Left lung (tissue), 14 donors: ENCODE measurements around the gene ACSF3. TPM values are rescaled to one million over a fixed set of nuclear protein-coding genes. Genes with fewer than 3 reads are reported as not detected.

Source experiments
- ATAC-seq: fragments of 200-7000 bp; cut with Tn5 transposase; one replicate; pipeline ENCODE4 v1.9.1; 2020; ENCODE audit warnings: moderate library complexity
- DNase-seq, 4 donors: peaks; one replicate each; pipeline ENCODE4 v3.0.0-alpha.2; 2013 to 2020
- H3K27ac ChIP-seq, 2 donors: fragments of 200-600 bp; sonication (generic) in 1 of 2; one replicate each; pipeline versions ENCODE4 v1.5.0 to v1.8.0; 2020 to 2021
- H3K27me3 ChIP-seq, 2 donors: fragments of 200-600 bp; sonication (generic) in 1 of 2; one replicate each; pipeline versions ENCODE4 v1.5.0 to v1.8.0; 2020 to 2021
- H3K36me3 ChIP-seq, 2 donors: fragments of 200-600 bp; sonication (generic) in 1 of 2; one replicate each; pipeline versions ENCODE4 v1.5.0 to v1.8.0; 2020 to 2021
- H3K4me1 ChIP-seq, 2 donors: fragments of 200-600 bp; one replicate each; pipeline ENCODE4 v1.8.0; 2021
- H3K4me3 ChIP-seq, 2 donors: fragments of 200-600 bp; sonication (generic) in 1 of 2; one replicate each; pipeline versions ENCODE4 v1.5.0 to v1.8.0; 2020 to 2021; ENCODE audit warnings: mild to moderate bottlenecking in 1 of 2
- H3K9me3 ChIP-seq, 2 donors: fragments of 200-600 bp; sonication (generic) in 1 of 2; one replicate each; pipeline versions ENCODE4 v1.5.0 to v1.8.0; 2020 to 2021
- CTCF ChIP-seq, 2 donors: fragments of 200-600 bp; sonication (generic) in 1 of 2; IDR thresholded peaks; one replicate each; pipeline versions ENCODE4 v1.5.0 to v1.8.0; 2021; ENCODE audit warnings: antibody characterized with exemption in 2 of 2
- intact Hi-C, 2 donors: fragments of 100-400 bp; cut with DNase I; formaldehyde crosslinking; loops; one replicate each; pipeline versions ENCODE4 v1.11.2 to v1.14.2; 2022
- long read RNA-seq, 12 donors: library from polyadenylated mRNA in 2 of 12; unstranded in 2 of 12; transcript quantifications; one replicate each; pipeline ENCODE4 v2.0.0 and lab custom pipeline, GENCODE V29; 2019 to 2026
- polyA plus RNA-seq, 6 donors: library from polyadenylated mRNA; unstranded; fragments of 120-200 nt; gene quantifications; one replicate each; pipeline ENCODE4 v1.2.1, GENCODE V29; 2013; ENCODE audit not compliant: insufficient read length in 6 of 6
- total RNA-seq, 2 donors: library from RNA; stranded (reverse); fragmentation: NEBNext Ultra II Directional; extraction: Animal tissue kit (Norgen Biotek cat#: 25700); gene quantifications; one replicate each; pipeline ENCODE4 v1.2.1, GENCODE V29; 2021
- donor health status: DM: no; HTN: yes; CAD: no.
- donor health status: DM: no; HTN: no; CAD: no.

The ACSF3 gene
- total RNA-seq (10 to 100 TPM; 34.4 to 38.4 TPM), polyA plus RNA-seq (10 to 100 TPM; 30.0 to 36.7 (median 33.4) TPM)
- long read RNA-seq, donor 1, full-length matches to known transcripts: 42 of 47 reads
- long read RNA-seq, donor 1, partial matches to known transcripts: 5 of 47 reads
- long read RNA-seq, donor 1, other reads (novel, unspliced or antisense): 0 of 47 reads
- long read RNA-seq, donor 2, full-length matches to known transcripts: 42 of 42 reads
- long read RNA-seq, donor 2, partial matches to known transcripts: 0 of 42 reads
- long read RNA-seq, donor 2, other reads (novel, unspliced or antisense): 0 of 42 reads
- long read RNA-seq, donor 3, full-length matches to known transcripts: 19 of 19 reads
- long read RNA-seq, donor 3, partial matches to known transcripts: 0 of 19 reads
- long read RNA-seq, donor 3, other reads (novel, unspliced or antisense): 0 of 19 reads
- long read RNA-seq, donor 4, full-length matches to known transcripts: 9 of 17 reads
- long read RNA-seq, donor 4, partial matches to known transcripts: 2 of 17 reads
- long read RNA-seq, donor 4, other reads (novel, unspliced or antisense): 6 of 17 reads
- long read RNA-seq, donor 5, full-length matches to known transcripts: 33 of 33 reads
- long read RNA-seq, donor 5, partial matches to known transcripts: 0 of 33 reads
- long read RNA-seq, donor 5, other reads (novel, unspliced or antisense): 0 of 33 reads
- long read RNA-seq, donor 6, full-length matches to known transcripts: 23 of 23 reads
- long read RNA-seq, donor 6, partial matches to known transcripts: 0 of 23 reads
- long read RNA-seq, donor 6, other reads (novel, unspliced or antisense): 0 of 23 reads
- long read RNA-seq, donor 7, full-length matches to known transcripts: 19 of 19 reads
- long read RNA-seq, donor 7, partial matches to known transcripts: 0 of 19 reads
- long read RNA-seq, donor 7, other reads (novel, unspliced or antisense): 0 of 19 reads
- long read RNA-seq, donor 8, full-length matches to known transcripts: 46 of 46 reads
- long read RNA-seq, donor 8, partial matches to known transcripts: 0 of 46 reads
- long read RNA-seq, donor 8, other reads (novel, unspliced or antisense): 0 of 46 reads
- long read RNA-seq, donor 9, full-length matches to known transcripts: 1 of 1 reads
- long read RNA-seq, donor 9, partial matches to known transcripts: 0 of 1 reads
- long read RNA-seq, donor 9, other reads (novel, unspliced or antisense): 0 of 1 reads
- long read RNA-seq, donor 10, transcript ACSF3-218 (11 exons, 3,751 nt): major isoform, 9 of 21 reads
- long read RNA-seq, donor 10, partial matches to known transcripts: 2 of 21 reads
- long read RNA-seq, donor 10, other reads (novel, unspliced or antisense): 8 of 21 reads
- long read RNA-seq, donor 11: 0 reads
- long read RNA-seq, donor 12, full-length matches to known transcripts: 31 of 31 reads
- long read RNA-seq, donor 12, partial matches to known transcripts: 0 of 31 reads
- long read RNA-seq, donor 12, other reads (novel, unspliced or antisense): 0 of 31 reads

- no peaks in the 10 kb centered on the region for H3K36me3 ChIP-seq
- ATAC-seq: peak; percentile 89
- H3K4me1 ChIP-seq: peaks cover 10 to 52% of the 10 kb centered on the region in 2 donors
- TF ChIP-seq CTCF (IDR thresholded peaks at IDR 0.05): no peak
- peaks cover 4 to 41% of the 10 kb centered on the region in 2 donors for H3K27me3 ChIP-seq
- peak within 1 kb of the TSS; percentile 13 to 71 for H3K27ac ChIP-seq
- DNase-seq: peak in 3 of 4 donors; percentile 54 to 94 (median 57)
- intact Hi-C loops: no loop called here
- H3K4me3 ChIP-seq: peak within 1 kb of the TSS; percentile 65 to 82
- H3K9me3 ChIP-seq: no peaks in the 10 kb centered on the region
Measured at GRCh38 chr16:89093602-89094251, at the start of gene ACSF3. TSS of gene ACSF3 (plus strand) at chr16:89093852. CDS start at chr16:89100682, 6,830 bp downstream.

GRCh38 chr16:89044418-89045180 is 49.1 kb upstream of the ACSF3 start:
- Histone ChIP-seq H3K4me1 (no peaks in the 10 kb centered on the region), H3K36me3 (no peaks in the 10 kb centered on the region), H3K4me3 (no peak overlapping the region), H3K27me3 (peaks cover 0 to 95% of the 10 kb centered on the region in 2 donors), H3K27ac (no peak overlapping the region), H3K9me3 (no peaks in the 10 kb centered on the region)
- DNase-seq: peak in 1 of 4 donors; percentile 58
- TF ChIP-seq CTCF (IDR thresholded peaks at IDR 0.05): no peak
- no peak for ATAC-seq
- intact Hi-C loops: no loop called here

GRCh38 chr16:89045181-89045815 is 48.4 kb upstream of the ACSF3 start:
- Histone ChIP-seq H3K27me3 (peaks cover 0 to 95% of the 10 kb centered on the region in 2 donors), H3K27ac (no peak overlapping the region), H3K4me3 (no peak overlapping the region), H3K4me1 (no peaks in the 10 kb centered on the region), H3K9me3 (no peaks in the 10 kb centered on the region), H3K36me3 (no peaks in the 10 kb centered on the region)
- intact Hi-C loops: no loop called here
- no peak for DNase-seq
- no peak for TF ChIP-seq CTCF (IDR thresholded peaks at IDR 0.05)
- ATAC-seq: no peak

GRCh38 chr16:89045881-89046280 is 47.8 kb upstream of the ACSF3 start:
- TF ChIP-seq CTCF (IDR thresholded peaks at IDR 0.05): no peak
- intact Hi-C loops: no loop called here
- ATAC-seq: no peak
- no peak for DNase-seq
- Histone ChIP-seq H3K27ac (no peak overlapping the region), H3K4me1 (no peaks in the 10 kb centered on the region), H3K9me3 (no peaks in the 10 kb centered on the region), H3K27me3 (peaks cover 0 to 95% of the 10 kb centered on the region in 2 donors), H3K4me3 (no peak overlapping the region), H3K36me3 (no peaks in the 10 kb centered on the region)
